ENCODE measurements around the gene GDF3.

DNA sequence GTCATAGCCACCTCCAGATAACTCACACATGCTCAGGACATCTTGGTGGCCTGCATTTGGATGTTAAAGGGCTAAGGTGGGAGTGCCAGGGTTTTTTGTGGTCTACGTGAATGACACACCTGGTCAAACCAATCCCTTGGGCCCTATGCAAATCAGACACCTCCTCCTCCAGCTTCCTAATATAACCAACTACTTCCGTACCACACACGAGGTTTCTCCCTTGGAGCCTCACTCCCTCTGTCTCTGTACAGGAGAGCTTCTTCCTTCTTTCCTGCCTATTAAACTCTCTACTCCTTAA is 49.4 kb downstream of the GDF3 start:
- TF ChIP-seq, protein P1, sequence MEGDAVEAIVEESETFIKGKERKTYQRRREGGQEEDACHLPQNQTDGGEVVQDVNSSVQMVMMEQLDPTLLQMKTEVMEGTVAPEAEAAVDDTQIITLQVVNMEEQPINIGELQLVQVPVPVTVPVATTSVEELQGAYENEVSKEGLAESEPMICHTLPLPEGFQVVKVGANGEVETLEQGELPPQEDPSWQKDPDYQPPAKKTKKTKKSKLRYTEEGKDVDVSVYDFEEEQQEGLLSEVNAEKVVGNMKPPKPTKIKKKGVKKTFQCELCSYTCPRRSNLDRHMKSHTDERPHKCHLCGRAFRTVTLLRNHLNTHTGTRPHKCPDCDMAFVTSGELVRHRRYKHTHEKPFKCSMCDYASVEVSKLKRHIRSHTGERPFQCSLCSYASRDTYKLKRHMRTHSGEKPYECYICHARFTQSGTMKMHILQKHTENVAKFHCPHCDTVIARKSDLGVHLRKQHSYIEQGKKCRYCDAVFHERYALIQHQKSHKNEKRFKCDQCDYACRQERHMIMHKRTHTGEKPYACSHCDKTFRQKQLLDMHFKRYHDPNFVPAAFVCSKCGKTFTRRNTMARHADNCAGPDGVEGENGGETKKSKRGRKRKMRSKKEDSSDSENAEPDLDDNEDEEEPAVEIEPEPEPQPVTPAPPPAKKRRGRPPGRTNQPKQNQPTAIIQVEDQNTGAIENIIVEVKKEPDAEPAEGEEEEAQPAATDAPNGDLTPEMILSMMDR (IDR thresholded peaks at IDR 0.05; ENCODE audit: low read depth, low read length, poor library complexity, severe bottlenecking), result no peak
- TF ChIP-seq EZH2phosphoT487 (IDR thresholded peaks at IDR 0.05; ENCODE audit: borderline replicate concordance, low read length), result no peak

Data from DOHH2 (cell line).